Measurements from ENCODE around the gene ZNF746. TPM values are rescaled to one million over a fixed set of nuclear protein-coding genes. Genes with fewer than 3 reads are reported as not detected.

ZNF746 gene
- total and polyA plus RNA-seq, 2 of the 13 experiments (the other 11 are each of a cell fraction or from before 2014, with no cell fraction given): 3.8 to 8.1 TPM

DNA sequence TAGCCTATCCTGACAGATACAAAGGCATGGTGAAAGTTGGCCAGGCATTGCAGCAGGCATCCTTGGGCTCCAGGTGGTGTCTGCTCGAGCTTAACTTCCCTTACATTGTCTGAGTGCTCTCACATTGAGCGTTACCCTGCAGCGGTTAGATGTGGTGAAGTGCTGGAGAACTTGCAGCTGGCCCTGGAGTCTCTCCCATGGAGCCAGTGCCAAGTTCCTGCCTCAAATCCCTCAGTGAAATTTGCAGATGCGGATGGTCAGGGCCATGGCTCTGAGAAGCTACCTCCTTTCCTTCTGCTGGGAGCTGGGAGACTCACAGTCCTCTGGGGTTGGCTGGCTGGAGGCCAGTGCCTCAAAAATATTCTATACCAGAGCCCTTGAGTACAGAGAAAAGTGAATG is 3.3 kb upstream of the ZNF746 start:
- no peak for ATAC-seq
- Histone ChIP-seq H3K27me3 (ENCODE audit: control insufficient read depth in 1 of 2, insufficient read depth in 2 of 2, low read length in 2 of 2) (peaks cover 2 to 47% of the 10 kb centered on the region in 2 experiments; a peak in 4 of 5 replicates), H4K20me1 (ENCODE audit: insufficient read depth, low read length) (no peaks in the 10 kb centered on the region), H2AFZ (ENCODE audit: low read length) (no peak overlapping the region), H3K4me3 (replicated peaks in 1 of 3; ENCODE audit: insufficient read depth in 1 of 3, low read depth in 2 of 3, low read length in 3 of 3) (no peak overlapping the region), H3K9me3 (ENCODE audit: low read length) (peaks cover 8% of the 10 kb centered on the region; the same call in 1 of the 2 replicates), H3K36me3 (replicated peaks in 1 of 2; ENCODE audit: control insufficient read depth in 1 of 2, insufficient read depth in 2 of 2, low read length in 2 of 2) (no peaks in the 10 kb centered on the region), H3K4me1 (ENCODE audit: insufficient read depth, low read length) (peaks cover 4% of the 10 kb centered on the region), H3K9ac (ENCODE audit: insufficient read depth, low read depth, low read length) (no peak overlapping the region), H3K79me2 (ENCODE audit: insufficient read depth, low read length) (peaks cover 7% of the 10 kb centered on the region), H3K4me2 (ENCODE audit: low read depth, low read length) (no peak overlapping the region), H3K27ac (ENCODE audit: extremely low read length, insufficient read depth, low read length) (no peak overlapping the region)
- POLR2A ChIA-PET: no interaction called here
- no peak for FAIRE-seq
- in situ Hi-C loops (cut with HindIII; ENCODE audit: extremely low pct_ligation_motif_present, low pct_unique_long_range_greater_than_20kb) (no loop called here), intact Hi-C loops (cut with micrococcal nuclease; ENCODE audit: unreplicated experiment) (no loop called here)
- no TSS peak for BruUV-seq (replicated peaks)
- WGBS (ENCODE audit: low lambda C conversion rate): 73% methylated on average over 3 of the region's 4 CpGs
- no peak for DNase-seq (ENCODE audit: low spot score)
- CTCF ChIA-PET (ENCODE audit: low intra/inter-chr PET ratio, low total read pairs): no interaction called here
- TF ChIP-seq, protein P1, sequence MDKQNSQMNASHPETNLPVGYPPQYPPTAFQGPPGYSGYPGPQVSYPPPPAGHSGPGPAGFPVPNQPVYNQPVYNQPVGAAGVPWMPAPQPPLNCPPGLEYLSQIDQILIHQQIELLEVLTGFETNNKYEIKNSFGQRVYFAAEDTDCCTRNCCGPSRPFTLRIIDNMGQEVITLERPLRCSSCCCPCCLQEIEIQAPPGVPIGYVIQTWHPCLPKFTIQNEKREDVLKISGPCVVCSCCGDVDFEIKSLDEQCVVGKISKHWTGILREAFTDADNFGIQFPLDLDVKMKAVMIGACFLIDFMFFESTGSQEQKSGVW (CRISPR knock-in tag; IDR thresholded peaks at IDR 0.05; ENCODE audit: borderline replicate concordance): no peak
- TF ChIP-seq GATAD1 (CRISPR knock-in tag; IDR thresholded peaks at IDR 0.05): no peak
- TF ChIP-seq ZNF44 (CRISPR knock-in tag; IDR thresholded peaks at IDR 0.05): no peak
- TF ChIP-seq, protein P2, sequence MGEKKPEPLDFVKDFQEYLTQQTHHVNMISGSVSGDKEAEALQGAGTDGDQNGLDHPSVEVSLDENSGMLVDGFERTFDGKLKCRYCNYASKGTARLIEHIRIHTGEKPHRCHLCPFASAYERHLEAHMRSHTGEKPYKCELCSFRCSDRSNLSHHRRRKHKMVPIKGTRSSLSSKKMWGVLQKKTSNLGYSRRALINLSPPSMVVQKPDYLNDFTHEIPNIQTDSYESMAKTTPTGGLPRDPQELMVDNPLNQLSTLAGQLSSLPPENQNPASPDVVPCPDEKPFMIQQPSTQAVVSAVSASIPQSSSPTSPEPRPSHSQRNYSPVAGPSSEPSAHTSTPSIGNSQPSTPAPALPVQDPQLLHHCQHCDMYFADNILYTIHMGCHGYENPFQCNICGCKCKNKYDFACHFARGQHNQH (CRISPR knock-in tag; IDR thresholded peaks at IDR 0.05): no peak
- TF ChIP-seq, protein P3, sequence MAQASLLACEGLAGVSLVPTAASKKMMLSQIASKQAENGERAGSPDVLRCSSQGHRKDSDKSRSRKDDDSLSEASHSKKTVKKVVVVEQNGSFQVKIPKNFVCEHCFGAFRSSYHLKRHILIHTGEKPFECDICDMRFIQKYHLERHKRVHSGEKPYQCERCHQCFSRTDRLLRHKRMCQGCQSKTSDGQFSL (CRISPR knock-in tag; IDR thresholded peaks at IDR 0.05): no peak

DNA sequence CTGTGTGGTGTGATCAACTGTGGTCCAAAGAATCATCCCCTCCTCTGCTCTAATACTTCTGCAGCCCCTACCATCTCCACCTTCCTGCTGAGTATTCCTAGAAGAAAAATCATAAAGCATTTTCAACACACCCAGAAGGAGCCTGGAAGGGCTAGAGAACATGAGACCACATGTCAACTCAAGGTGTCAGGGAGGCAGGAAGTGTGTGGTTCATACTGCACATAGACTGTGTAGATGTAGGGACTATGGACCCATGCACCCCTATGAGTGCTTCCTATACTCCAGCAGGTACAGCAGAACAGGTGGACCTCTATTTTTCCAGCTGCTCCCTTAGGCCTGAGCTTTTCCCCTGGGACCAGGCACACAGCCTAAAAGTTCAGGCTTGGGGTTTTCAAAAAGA is 2.6 kb upstream of the ZNF746 start:
- intact Hi-C loops (cut with micrococcal nuclease; ENCODE audit: unreplicated experiment): no loop called here
- POLR2A ChIA-PET: no interaction called here
- TF ChIP-seq KMT2B (CRISPR knock-in tag; IDR thresholded peaks at IDR 0.05) (no peak), ZNF777 (CRISPR knock-in tag; IDR thresholded peaks at IDR 0.05) (no peak), ZNF530 (CRISPR knock-in tag; IDR thresholded peaks at IDR 0.05; ENCODE audit: low read depth) (no peak), ARID2 (CRISPR knock-in tag; IDR thresholded peaks at IDR 0.05; ENCODE audit: borderline replicate concordance) (no peak), HES4 (CRISPR knock-in tag; IDR thresholded peaks at IDR 0.05; ENCODE audit: borderline replicate concordance) (no peak)
- TF ChIP-seq, protein P4, sequence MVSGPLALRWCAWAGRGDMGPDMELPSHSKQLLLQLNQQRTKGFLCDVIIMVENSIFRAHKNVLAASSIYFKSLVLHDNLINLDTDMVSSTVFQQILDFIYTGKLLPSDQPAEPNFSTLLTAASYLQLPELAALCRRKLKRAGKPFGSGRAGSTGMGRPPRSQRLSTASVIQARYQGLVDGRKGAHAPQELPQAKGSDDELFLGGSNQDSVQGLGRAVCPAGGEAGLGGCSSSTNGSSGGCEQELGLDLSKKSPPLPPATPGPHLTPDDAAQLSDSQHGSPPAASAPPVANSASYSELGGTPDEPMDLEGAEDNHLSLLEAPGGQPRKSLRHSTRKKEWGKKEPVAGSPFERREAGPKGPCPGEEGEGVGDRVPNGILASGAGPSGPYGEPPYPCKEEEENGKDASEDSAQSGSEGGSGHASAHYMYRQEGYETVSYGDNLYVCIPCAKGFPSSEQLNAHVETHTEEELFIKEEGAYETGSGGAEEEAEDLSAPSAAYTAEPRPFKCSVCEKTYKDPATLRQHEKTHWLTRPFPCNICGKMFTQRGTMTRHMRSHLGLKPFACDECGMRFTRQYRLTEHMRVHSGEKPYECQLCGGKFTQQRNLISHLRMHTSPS (CRISPR knock-in tag; IDR thresholded peaks at IDR 0.05; ENCODE audit: low read depth): no peak
- TF ChIP-seq, protein P5, sequence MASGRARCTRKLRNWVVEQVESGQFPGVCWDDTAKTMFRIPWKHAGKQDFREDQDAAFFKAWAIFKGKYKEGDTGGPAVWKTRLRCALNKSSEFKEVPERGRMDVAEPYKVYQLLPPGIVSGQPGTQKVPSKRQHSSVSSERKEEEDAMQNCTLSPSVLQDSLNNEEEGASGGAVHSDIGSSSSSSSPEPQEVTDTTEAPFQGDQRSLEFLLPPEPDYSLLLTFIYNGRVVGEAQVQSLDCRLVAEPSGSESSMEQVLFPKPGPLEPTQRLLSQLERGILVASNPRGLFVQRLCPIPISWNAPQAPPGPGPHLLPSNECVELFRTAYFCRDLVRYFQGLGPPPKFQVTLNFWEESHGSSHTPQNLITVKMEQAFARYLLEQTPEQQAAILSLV (CRISPR knock-in tag; IDR thresholded peaks at IDR 0.05; ENCODE audit: borderline replicate concordance): no peak

More for the DNA sequence above, 2.6 kb upstream of the ZNF746 start:
- Histone ChIP-seq H3K9me3 (ENCODE audit: low read length) (peaks cover 3% of the 10 kb centered on the region; the same call in 1 of the 2 replicates), H3K9ac (ENCODE audit: insufficient read depth, low read depth, low read length) (no peak overlapping the region), H3K27ac (ENCODE audit: extremely low read length, insufficient read depth, low read length) (no peak overlapping the region), H3K4me3 (replicated peaks in 1 of 3; ENCODE audit: insufficient read depth in 1 of 3, low read depth in 2 of 3, low read length in 3 of 3) (no peak overlapping the region), H3K79me2 (ENCODE audit: insufficient read depth, low read length) (peaks cover 13% of the 10 kb centered on the region), H3K4me1 (ENCODE audit: insufficient read depth, low read length) (peaks cover 11% of the 10 kb centered on the region), H2AFZ (ENCODE audit: low read length) (no peak overlapping the region), H4K20me1 (ENCODE audit: insufficient read depth, low read length) (no peaks in the 10 kb centered on the region), H3K36me3 (replicated peaks in 1 of 2; ENCODE audit: control insufficient read depth in 1 of 2, insufficient read depth in 2 of 2, low read length in 2 of 2) (no peaks in the 10 kb centered on the region), H3K4me2 (ENCODE audit: low read depth, low read length) (no peak overlapping the region), H3K27me3 (ENCODE audit: control insufficient read depth in 1 of 2, insufficient read depth in 2 of 2, low read length in 2 of 2) (peaks cover 2 to 47% of the 10 kb centered on the region in 2 experiments; a peak in 4 of 5 replicates)
- no peak for DNase-seq (ENCODE audit: low spot score)
- no peak for ATAC-seq
- BruUV-seq (replicated peaks): no TSS peak
- in situ Hi-C loops (cut with HindIII; ENCODE audit: extremely low pct_ligation_motif_present, low pct_unique_long_range_greater_than_20kb): no loop called here
- CTCF ChIA-PET (ENCODE audit: low intra/inter-chr PET ratio, low total read pairs): no interaction called here
- no peak for FAIRE-seq
